ENCODE results near the gene PRKAG3. TPM values are rescaled to one million over a fixed set of nuclear protein-coding genes. Genes with fewer than 3 reads are reported as not detected.

The PRKAG3 gene
- total RNA-seq, 1 experiment from 2014 or later = not detected

DNA sequence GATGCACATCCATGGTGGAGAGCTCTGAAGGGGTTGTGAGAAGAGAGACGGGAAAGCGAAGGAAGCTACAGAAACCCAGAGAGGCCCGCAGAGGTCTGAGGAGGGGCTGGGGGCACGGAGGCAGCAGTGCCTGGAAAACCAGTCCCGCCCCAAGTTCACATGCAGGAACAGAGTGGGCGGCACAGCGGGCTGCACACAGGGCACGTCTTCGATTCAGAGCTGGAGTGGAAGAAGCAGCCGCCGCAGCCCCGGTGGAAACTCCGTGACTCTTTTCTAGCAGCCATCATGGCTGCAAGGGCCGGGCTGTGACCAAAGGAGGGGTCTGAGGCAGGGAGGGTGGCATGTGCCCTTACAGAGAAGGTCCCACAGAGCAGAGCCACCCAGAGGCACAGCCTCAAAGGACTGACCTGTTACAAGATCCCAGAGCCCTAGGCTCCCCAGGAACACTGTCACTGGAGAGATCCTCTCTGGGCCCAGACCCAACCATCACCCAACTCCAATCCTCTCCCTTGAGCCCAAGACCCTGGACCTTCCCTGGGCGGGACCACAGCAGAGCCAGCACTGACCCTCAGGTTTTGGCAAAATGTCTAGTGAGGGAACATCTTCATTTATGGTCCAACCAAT, 10.7 kb downstream of the PRKAG3 start:
- Histone ChIP-seq H3K4me3 (ENCODE audit: insufficient read depth, low read depth, low read length) (no peak overlapping the region), H3K27me3 (ENCODE audit: control insufficient read depth, insufficient read depth, low read length) (no peaks in the 10 kb centered on the region; the same call in 1 of the 2 replicates), H3K36me3 (replicated peaks; ENCODE audit: control insufficient read depth, insufficient read depth, low read length) (no peaks in the 10 kb centered on the region)
- DNase-seq = no peak

DNA sequence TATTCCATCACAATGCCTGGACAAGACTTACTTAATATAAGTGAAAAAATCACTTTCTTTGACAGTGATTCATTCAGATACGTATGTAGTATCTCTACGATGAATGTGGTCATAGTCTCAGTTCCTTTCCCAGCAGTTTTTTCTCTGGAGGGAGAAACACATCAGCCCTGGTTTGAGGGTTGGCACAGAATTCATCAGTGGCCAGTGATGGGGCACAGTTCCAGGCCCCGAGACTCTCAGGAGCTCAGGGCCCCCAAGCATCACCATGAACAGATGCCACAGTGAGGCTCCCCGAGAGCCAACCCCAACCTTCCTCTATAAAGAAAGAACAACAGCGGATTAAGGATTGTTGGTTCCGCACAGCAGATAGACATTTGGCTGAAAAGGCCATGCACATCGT, 12.5 kb downstream of the PRKAG3 start:
- DNase-seq = no peak
- H3K27me3 ChIP-seq (ENCODE audit: control insufficient read depth, insufficient read depth, low read length) = no peaks in the 10 kb centered on the region; the same call in 1 of the 2 replicates
- H3K36me3 ChIP-seq (replicated peaks; ENCODE audit: control insufficient read depth, insufficient read depth, low read length) = no peaks in the 10 kb centered on the region
- no peak overlapping the region for H3K4me3 ChIP-seq (ENCODE audit: insufficient read depth, low read depth, low read length)

DNA sequence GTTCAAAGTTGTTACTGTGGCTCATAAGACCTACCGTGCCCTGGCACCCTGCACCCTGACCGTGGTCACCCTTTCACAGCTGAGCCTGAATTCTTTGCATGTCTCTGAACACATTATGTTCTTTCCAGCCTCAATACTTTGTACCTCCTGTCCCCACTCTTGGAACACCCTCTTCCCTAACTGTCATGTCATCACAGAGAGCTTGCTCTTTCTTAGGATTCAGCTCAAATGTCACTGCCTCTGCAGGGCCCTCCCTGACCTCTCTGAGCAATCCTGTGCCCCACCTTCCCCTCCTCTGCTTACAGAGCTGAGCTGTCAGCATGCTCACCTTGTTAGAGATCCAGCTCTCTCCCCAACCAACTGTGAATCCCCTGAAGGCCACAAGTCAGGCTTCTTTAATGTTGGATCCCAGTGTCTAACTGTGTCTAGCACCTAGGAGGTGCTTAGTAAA, 15.0 kb downstream of the PRKAG3 start:
- DNase-seq = peak; percentile 13
- Histone ChIP-seq H3K4me3 (ENCODE audit: insufficient read depth, low read depth, low read length) (no peak overlapping the region), H3K36me3 (replicated peaks; ENCODE audit: control insufficient read depth, insufficient read depth, low read length) (no peaks in the 10 kb centered on the region), H3K27me3 (ENCODE audit: control insufficient read depth, insufficient read depth, low read length) (no peaks in the 10 kb centered on the region)

DNA sequence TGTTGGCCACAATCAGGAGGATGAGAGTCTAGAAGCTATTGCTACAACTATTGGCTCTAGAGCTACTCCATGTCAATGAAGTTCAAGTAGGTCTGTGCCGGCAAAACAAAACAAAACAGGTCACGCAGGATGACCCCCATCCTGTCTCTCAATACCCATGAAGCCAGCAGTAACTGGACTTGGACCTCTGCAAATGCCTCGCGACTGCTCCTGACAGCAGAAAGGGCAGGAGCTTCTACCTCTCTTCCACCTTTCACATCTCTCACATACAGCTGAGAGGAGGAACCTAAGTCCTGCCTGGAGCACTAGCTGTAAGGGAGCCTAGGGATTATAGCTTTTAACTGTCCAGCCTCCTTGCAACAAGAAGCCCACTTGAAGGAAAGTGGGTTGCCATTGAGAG, 16.0 kb downstream of the PRKAG3 start:
- no peaks in the 10 kb centered on the region for H3K36me3 ChIP-seq (replicated peaks; ENCODE audit: control insufficient read depth, insufficient read depth, low read length)
- H3K27me3 ChIP-seq (ENCODE audit: control insufficient read depth, insufficient read depth, low read length) = no peaks in the 10 kb centered on the region
- no peak overlapping the region for H3K4me3 ChIP-seq (ENCODE audit: insufficient read depth, low read depth, low read length)
- DNase-seq = peak; percentile 5

DNA sequence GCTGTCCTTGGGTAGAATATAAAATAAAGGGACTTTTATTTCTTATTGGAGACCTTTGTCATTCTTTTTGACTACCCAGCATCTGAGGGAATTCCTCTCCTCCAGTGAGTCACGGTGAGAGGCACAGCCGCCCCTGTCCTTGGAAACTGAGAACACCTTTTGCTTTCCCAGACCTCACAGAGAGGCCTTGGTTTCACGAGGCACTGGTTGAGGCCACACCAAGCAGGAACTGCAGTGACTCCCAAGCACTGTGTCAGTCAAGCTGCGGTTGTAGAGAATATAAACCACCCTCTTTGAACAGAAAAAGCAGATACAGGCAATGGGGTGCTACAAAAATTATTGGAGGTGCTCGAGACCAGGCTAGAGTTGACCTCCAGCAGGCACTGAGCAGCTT, 16.4 kb downstream of the PRKAG3 start:
- DNase-seq = no peak
- Histone ChIP-seq H3K36me3 (replicated peaks; ENCODE audit: control insufficient read depth, insufficient read depth, low read length) (no peaks in the 10 kb centered on the region), H3K27me3 (ENCODE audit: control insufficient read depth, insufficient read depth, low read length) (no peaks in the 10 kb centered on the region), H3K4me3 (ENCODE audit: insufficient read depth, low read depth, low read length) (no peak overlapping the region)

DNA sequence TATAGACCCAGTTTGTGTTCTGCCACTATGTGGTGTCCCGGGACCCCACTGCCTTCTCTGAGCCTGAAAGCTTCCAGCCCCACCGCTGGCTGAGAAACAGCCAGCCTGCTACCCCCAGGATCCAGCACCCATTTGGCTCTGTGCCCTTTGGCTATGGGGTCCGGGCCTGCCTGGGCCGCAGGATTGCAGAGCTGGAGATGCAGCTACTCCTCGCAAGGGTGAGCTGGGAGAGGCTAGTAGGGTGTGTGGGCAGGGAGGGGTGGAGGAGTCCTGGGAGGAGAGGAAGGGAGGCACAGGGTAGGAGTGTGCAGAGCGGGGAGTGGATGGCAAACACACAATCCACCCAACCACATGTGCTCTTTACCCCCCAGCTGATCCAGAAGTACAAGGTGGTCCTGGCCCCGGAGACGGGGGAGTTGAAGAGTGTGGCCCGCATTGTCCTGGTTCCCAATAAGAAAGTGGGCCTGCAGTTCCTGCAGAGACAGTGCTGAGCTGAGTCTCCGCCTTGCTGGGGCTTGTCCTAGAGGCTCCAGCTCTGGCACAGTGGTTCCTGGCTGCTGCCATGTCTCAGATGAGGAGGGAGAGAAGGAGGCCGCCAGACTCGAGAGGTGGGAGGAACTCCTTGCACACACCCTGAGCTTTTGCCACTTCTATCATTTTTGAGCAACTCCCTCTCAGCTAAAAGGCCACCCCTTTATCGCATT, 16.9 kb downstream of the PRKAG3 start:
- H3K27me3 ChIP-seq (ENCODE audit: control insufficient read depth, insufficient read depth, low read length) = no peaks in the 10 kb centered on the region
- peak; percentile 8 for DNase-seq
- H3K4me3 ChIP-seq (ENCODE audit: insufficient read depth, low read depth, low read length) = no peak overlapping the region
- no peaks in the 10 kb centered on the region for H3K36me3 ChIP-seq (replicated peaks; ENCODE audit: control insufficient read depth, insufficient read depth, low read length)

DNA sequence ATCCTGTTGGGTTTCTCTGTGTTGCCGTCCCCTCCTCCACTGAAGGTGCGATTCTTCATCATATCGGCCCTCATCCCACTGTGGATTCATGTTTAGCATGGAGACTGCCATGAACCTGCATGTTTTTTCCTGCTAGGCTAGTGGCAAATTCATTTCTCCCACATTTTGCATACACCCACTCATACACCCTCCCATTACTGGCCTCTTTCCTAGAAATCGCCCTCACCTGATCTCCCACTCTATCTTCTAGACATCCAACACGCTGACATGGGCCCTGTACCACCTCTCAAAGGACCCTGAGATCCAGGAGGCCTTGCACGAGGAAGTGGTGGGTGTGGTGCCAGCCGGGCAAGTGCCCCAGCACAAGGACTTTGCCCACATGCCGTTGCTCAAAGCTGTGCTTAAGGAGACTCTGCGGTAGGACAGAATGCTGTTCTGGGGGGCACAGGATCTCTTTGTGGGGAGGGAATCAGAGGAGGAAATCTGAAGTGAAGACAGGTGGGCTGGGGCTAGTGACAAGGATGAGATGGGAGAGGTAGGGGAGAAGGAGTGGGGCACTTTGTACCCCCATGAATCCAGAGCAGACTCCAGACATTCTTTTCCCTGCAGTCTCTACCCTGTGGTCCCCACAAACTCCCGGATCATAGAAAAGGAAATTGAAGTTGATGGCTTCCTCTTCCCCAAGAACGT, 17.7 kb downstream of the PRKAG3 start:
- DNase-seq = peak; percentile 16
- no peaks in the 10 kb centered on the region for H3K36me3 ChIP-seq (replicated peaks; ENCODE audit: control insufficient read depth, insufficient read depth, low read length)
- no peaks in the 10 kb centered on the region for H3K27me3 ChIP-seq (ENCODE audit: control insufficient read depth, insufficient read depth, low read length)
- no peak overlapping the region for H3K4me3 ChIP-seq (ENCODE audit: insufficient read depth, low read depth, low read length)

DNA sequence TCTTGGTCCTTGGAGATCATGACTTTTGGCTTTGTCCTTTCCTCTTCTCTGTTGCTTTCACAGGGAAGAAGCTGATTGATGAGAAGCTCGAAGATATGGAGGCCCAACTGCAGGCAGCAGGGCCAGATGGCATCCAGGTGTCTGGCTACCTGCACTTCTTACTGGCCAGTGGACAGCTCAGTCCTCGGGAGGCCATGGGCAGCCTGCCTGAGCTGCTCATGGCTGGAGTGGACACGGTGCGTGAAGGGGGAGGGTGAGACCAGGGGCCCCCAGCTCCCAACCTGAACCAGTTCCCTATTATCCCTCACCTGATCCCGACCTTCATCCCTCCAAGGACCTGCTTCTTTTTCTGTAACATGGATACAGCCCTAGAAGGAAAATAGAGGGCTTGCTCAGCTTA, 18.7 kb downstream of the PRKAG3 start:
- Histone ChIP-seq H3K36me3 (replicated peaks; ENCODE audit: control insufficient read depth, insufficient read depth, low read length) (no peaks in the 10 kb centered on the region), H3K27me3 (ENCODE audit: control insufficient read depth, insufficient read depth, low read length) (no peaks in the 10 kb centered on the region), H3K4me3 (ENCODE audit: insufficient read depth, low read depth, low read length) (no peak overlapping the region)
- DNase-seq = no peak

DNA sequence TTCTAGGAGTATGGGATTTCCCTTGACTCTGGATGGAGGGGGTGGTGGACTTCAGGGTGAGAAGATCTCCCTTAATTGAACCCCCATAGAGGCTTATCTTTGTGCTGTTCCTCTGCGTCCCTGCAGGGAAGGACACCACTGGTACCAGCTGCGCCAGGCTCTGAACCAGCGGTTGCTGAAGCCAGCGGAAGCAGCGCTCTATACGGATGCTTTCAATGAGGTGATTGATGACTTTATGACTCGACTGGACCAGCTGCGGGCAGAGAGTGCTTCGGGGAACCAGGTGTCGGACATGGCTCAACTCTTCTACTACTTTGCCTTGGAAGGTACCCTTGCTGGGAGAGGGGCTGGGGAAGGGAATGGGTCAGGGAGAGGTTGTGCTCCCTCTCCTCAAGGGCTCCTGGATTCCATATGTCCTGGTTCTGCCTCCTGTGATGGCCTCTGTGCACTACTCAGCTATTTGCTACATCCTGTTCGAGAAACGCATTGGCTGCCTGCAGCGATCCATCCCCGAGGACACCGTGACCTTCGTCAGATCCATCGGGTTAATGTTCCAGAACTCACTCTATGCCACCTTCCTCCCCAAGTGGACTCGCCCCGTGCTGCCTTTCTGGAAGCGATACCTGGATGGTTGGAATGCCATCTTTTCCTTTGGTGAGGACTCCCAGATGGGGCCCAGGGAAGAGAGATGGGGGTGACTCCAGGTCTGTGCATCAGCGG, 19.3 kb downstream of the PRKAG3 start:
- DNase-seq = peak; percentile 17
- H3K4me3 ChIP-seq (ENCODE audit: insufficient read depth, low read depth, low read length) = no peak overlapping the region
- no peaks in the 10 kb centered on the region for H3K36me3 ChIP-seq (replicated peaks; ENCODE audit: control insufficient read depth, insufficient read depth, low read length)
- H3K27me3 ChIP-seq (ENCODE audit: control insufficient read depth, insufficient read depth, low read length) = no peaks in the 10 kb centered on the region

DNA sequence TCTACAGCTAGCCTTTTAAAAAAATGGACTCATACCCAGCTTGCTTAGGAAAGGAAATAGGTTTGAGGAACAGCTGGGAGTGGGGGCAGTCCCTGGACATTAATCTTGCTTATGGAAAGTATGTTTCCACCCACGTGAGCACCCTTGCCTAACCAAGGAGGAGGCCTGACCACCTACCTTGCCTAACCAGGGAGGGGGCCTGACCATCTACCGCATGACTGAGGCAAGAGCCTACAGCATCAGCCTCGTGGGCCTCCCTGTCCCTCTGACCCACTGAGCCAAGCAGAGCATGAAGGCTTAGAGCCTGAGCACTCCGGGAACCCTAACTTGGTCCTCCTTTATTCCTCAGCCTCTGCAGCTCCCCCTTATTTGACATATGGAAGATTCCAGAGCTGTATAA, 20.2 kb downstream of the PRKAG3 start:
- Histone ChIP-seq H3K4me3 (ENCODE audit: insufficient read depth, low read depth, low read length) (no peak overlapping the region), H3K27me3 (ENCODE audit: control insufficient read depth, insufficient read depth, low read length) (no peaks in the 10 kb centered on the region), H3K36me3 (replicated peaks; ENCODE audit: control insufficient read depth, insufficient read depth, low read length) (no peaks in the 10 kb centered on the region)
- peak; percentile 17 for DNase-seq

DNA sequence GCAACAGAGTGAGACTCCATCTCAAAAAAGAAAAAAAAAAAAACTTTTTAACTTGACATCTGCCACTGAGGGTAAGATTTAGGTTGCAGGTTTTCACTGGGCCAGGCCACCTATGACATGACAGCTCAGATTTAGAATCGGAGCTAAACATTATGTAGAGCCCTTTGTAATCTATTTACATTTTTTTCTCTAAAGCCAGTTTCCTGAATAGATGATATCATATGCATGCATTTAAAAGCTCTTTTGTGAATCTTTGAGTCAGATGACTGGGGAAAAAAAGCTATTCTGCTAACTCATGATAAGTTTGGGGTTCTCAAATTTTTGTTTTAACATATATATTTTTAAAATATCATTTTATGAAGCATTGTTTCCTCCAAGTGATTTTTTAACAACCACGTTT, 21.3 kb downstream of the PRKAG3 start:
- DNase-seq = peak; percentile 2
- no peaks in the 10 kb centered on the region for H3K27me3 ChIP-seq (ENCODE audit: control insufficient read depth, insufficient read depth, low read length)
- no peaks in the 10 kb centered on the region for H3K36me3 ChIP-seq (replicated peaks; ENCODE audit: control insufficient read depth, insufficient read depth, low read length)
- H3K4me3 ChIP-seq (ENCODE audit: insufficient read depth, low read depth, low read length) = no peak overlapping the region

DNA sequence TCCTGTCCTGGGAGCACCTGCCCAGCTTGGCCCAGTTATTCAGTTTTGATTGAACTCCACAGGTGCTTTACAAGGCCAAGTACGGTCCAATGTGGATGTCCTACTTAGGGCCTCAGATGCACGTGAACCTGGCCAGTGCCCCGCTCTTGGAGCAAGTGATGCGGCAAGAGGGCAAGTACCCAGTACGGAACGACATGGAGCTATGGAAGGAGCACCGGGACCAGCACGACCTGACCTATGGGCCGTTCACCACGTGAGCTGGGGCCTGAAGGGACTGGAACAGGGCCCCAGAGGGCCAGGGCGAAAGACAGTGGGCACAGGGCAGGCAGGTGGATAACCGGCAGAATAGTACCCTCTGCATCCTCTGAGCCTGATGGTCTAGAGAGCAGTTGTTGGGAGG, 22.1 kb downstream of the PRKAG3 start:
- no peaks in the 10 kb centered on the region for H3K27me3 ChIP-seq (ENCODE audit: control insufficient read depth, insufficient read depth, low read length)
- no peaks in the 10 kb centered on the region for H3K36me3 ChIP-seq (replicated peaks; ENCODE audit: control insufficient read depth, insufficient read depth, low read length)
- DNase-seq = peak; percentile 6
- no peak overlapping the region for H3K4me3 ChIP-seq (ENCODE audit: insufficient read depth, low read depth, low read length)

DNA sequence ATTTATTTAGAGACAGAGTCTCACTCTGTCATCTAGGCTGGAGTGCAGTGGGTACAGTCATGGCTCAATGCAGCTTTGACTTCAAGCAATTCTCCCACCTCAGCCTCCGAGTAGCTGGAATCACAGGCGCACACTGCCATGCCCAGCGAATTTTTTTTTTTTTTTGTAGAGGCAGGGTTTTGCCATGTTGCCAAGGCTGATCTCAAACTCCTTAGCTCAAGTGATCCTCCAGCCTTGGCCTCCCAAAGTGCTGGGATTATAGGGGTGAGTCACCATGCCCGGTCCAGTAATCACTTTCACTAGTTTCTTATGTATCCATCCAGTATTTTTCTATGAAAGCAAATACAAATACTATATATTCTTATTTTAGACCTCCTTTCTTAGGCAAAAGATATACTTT, 24.0 kb downstream of the PRKAG3 start:
- Histone ChIP-seq H3K36me3 (replicated peaks; ENCODE audit: control insufficient read depth, insufficient read depth, low read length) (no peaks in the 10 kb centered on the region), H3K27me3 (ENCODE audit: control insufficient read depth, insufficient read depth, low read length) (no peaks in the 10 kb centered on the region), H3K4me3 (ENCODE audit: insufficient read depth, low read depth, low read length) (no peak overlapping the region)
- DNase-seq = no peak

DNA sequence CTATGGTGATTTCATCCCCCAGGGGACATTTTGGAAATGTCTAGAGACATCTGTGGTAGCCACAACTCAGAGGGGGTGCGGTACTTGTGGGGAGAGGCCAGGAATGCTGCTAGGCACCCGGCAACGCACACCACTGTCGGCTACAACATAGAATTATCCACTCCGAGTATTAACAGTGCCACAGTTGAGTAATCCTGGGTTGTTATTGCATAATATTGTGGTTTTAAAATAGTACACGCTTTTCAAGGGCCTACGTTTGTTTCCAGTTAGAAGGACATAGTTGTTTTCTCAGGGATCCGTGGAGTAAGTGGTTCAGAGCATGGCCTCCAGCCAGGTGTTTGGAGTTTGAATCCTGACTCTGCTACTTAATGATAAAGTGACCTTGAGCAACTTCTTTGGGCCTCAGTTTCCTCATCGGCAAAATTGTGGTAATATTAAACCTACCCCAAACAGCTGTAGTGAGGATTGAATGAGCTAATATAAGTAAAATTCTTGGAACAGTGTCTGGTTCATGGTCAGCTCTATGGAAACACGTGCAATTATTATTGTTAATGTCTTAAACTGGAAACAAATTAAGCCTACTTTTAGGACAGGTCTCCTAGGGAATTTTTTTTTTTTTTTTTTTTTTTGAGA, 25.1 kb downstream of the PRKAG3 start:
- no peak overlapping the region for H3K4me3 ChIP-seq (ENCODE audit: insufficient read depth, low read depth, low read length)
- H3K36me3 ChIP-seq (replicated peaks; ENCODE audit: control insufficient read depth, insufficient read depth, low read length) = no peaks in the 10 kb centered on the region
- peak; percentile 44 for DNase-seq
- H3K27me3 ChIP-seq (ENCODE audit: control insufficient read depth, insufficient read depth, low read length) = no peaks in the 10 kb centered on the region
